GM12878 (cell line): ENCODE data around the gene RAD18.

Experiments
- ATF2 ChIP-seq: IDR thresholded peaks from 2 replicates; pipeline ENCODE4 v1.6.1; 2012; ENCODE audit warnings: low read length, inconsistent platforms
- CREB1 ChIP-seq: IDR thresholded peaks from 2 replicates; pipeline ENCODE4 v1.6.1; 2012; ENCODE audit warnings: low read depth, mild to moderate bottlenecking, inconsistent platforms
- CTCF ChIP-seq, 3 experiments: IDR thresholded peaks in 2 of 3; conservative IDR thresholded peaks in 1 of 3; 2 replicates each; pipeline ENCODE4 v1.5.1; 2011; ENCODE audit warnings: low read depth in 3 of 3, low read length in 3 of 3, mild to moderate bottlenecking in 3 of 3, control low read depth in 2 of 3, moderate library complexity in 2 of 3, inconsistent platforms in 1 of 3, mixed read lengths in 1 of 3; ENCODE audit not compliant: control insufficient read depth in 2 of 3, insufficient read depth in 1 of 3; ENCODE audit errors: extremely low read depth in 1 of 3
- FOXM1 ChIP-seq: IDR thresholded peaks from 2 replicates; pipeline ENCODE4 v1.6.1; 2012; ENCODE audit warnings: low read depth, mild to moderate bottlenecking, inconsistent platforms, low read length, moderate library complexity
- HCFC1 ChIP-seq: fragments of 150-350 bp; IDR thresholded peaks from 2 replicates; pipeline ENCODE4 v1.6.1; 2014; ENCODE audit warnings: low read length
- KDM1A ChIP-seq: fragments of 200-600 bp; sonication (generic); IDR thresholded peaks from 2 replicates; pipeline ENCODE4 v1.6.1; 2016; ENCODE audit warnings: borderline replicate concordance
- MAX ChIP-seq: IDR thresholded peaks from 2 replicates; pipeline ENCODE4 v1.6.1; 2012; ENCODE audit warnings: low read depth, low read length, improper control_type of control experiment
- NR2C2 ChIP-seq: IDR thresholded peaks from 2 replicates; pipeline ENCODE4 v1.6.1; 2011; ENCODE audit warnings: borderline replicate concordance, low read depth; ENCODE audit not compliant: control insufficient read depth, insufficient read length
- REST ChIP-seq: IDR thresholded peaks from 2 replicates; pipeline ENCODE4 v1.6.1; 2012; ENCODE audit warnings: mild to moderate bottlenecking, low read depth, low read length
- USF2 ChIP-seq: IDR thresholded peaks from 2 replicates; pipeline ENCODE4 v1.6.1; 2011; ENCODE audit warnings: low read depth, low read length, improper control_type of control experiment, borderline replicate concordance
- ZBTB11 ChIP-seq: fragments of 450-650 bp; formaldehyde crosslinking; IDR thresholded peaks from 2 replicates; pipeline ENCODE4 v1.5.0; 2022; ENCODE audit warnings: mild to moderate bottlenecking, missing genetic modification characterization
- ZBTB40 ChIP-seq: fragments of 450-650 bp; IDR thresholded peaks from 2 replicates; pipeline ENCODE4 v1.6.1; 2016; ENCODE audit warnings: mild to moderate bottlenecking, moderate library complexity, borderline replicate concordance
- ZNF274 ChIP-seq: IDR thresholded peaks from one replicate; pipeline ENCODE4 v1.8.0; 2011; ENCODE audit not compliant: insufficient read length, insufficient read depth

- TF ChIP-seq CTCF (IDR thresholded peaks at IDR 0.05 in 2 of 3, conservative IDR thresholded peaks at IDR 0.05 in 1 of 3; ENCODE audit: control insufficient read depth in 2 of 3, extremely low read depth in 1 of 3, insufficient read depth in 1 of 3, low read depth in 3 of 3, low read length in 3 of 3) (no peak), REST (no peak), MAX (no peak), ZNF274 (no peak), FOXM1 (no peak), NR2C2 (no peak), HCFC1 (no peak), ZBTB40 (no peak), KDM1A (no peak), ZBTB11 (no peak), CREB1 (no peak), ATF2 (no peak), USF2 (no peak)
Measured at GRCh38 chr3:8879347-8879944, 83.8 kb downstream of the RAD18 start.
